IPS DF 6.9 (cell line): ENCODE data around the gene C17orf50.

ENCODE experiments used
- DNase-seq: peaks from one replicate; pipeline ENCODE4 v3.0.0-alpha.2; 2013; ENCODE audit warnings: low read depth, low spot score
- H3K27ac ChIP-seq: one replicate; pipeline ENCODE4 v1.5.1; 2013; ENCODE audit warnings: low read length, control low read depth
- H3K27me3 ChIP-seq: 2 replicates; pipeline ENCODE4 v1.6.1; 2013; ENCODE audit warnings: mild to moderate bottlenecking, low read length; ENCODE audit not compliant: control insufficient read depth, insufficient read depth
- H3K36me3 ChIP-seq: 2 replicates; pipeline ENCODE4 v1.6.1; 2013; ENCODE audit warnings: low read length; ENCODE audit not compliant: control insufficient read depth, insufficient read depth
- H3K4me1 ChIP-seq: 2 replicates; pipeline ENCODE4 v1.6.1; 2013; ENCODE audit warnings: low read length; ENCODE audit not compliant: control insufficient read depth, insufficient read depth
- H3K4me3 ChIP-seq: 2 replicates; pipeline ENCODE4 v1.5.1; 2013; ENCODE audit warnings: mild to moderate bottlenecking, low read length
- H3K9me3 ChIP-seq: 2 replicates; pipeline ENCODE4 v1.6.1; 2013; ENCODE audit warnings: low read length, inconsistent platforms; ENCODE audit not compliant: control insufficient read depth, insufficient read depth
- WGBS: extraction: QIAGEN DNeasy Blood & Tissue Kit; methylation state at CpG from one replicate; pipeline ENCODE4 v1.1.7; 2013; ENCODE audit warnings: mixed read lengths, missing lambda C conversion rate; ENCODE audit not compliant: insufficient read length, insufficient coverage; 5-methylcytosine and 5-hydroxymethylcytosine counted together

C17orf50 gene

DNA sequence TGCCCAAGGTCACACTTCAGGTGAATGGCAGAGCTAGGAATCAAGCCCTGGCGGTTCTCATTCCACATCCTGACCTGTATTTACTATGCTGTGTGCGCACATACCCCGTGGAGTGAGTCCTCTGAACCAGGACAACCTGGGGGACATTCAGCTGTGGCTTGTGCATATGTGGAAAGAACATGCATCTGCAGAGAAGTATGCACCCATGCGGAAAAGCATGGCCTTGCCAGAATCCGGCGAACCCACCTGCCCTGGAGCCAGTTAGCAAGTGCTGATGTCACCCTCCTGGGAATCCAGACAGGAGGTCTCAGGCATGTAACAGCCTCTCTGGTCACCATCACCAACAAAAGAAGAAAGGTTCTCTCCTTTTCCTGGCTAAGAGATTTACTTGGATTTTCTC lies 27.3 kb upstream of the C17orf50 start:
- WGBS = no CpG with 5 or more reads among the region's 6 CpGs
- Histone ChIP-seq H3K27me3 (no peaks in the 10 kb centered on the region), H3K4me1 (peaks cover 6% of the 10 kb centered on the region), H3K27ac (no peak overlapping the region), H3K36me3 (no peaks in the 10 kb centered on the region), H3K4me3 (no peak overlapping the region), H3K9me3 (no peaks in the 10 kb centered on the region)
- no peak for DNase-seq

DNA sequence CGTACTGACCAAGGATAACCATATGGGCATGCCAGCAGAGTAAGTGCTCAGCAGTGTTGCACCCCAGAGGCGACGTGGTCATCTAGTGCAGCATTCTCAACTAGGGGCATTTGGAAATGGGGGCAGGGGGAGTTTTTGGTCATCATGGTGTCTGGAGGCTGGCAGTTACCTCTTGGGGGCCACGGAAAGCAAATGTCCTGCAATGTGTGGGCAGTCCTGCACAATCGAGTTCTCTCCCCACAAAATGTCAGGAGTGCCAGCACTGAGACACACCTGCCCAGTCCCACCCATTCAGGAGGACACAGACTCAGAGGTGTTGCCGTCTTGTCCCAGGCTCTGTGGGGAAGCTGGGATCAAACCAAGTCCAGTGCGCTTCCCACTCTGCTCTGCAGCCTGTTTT lies 26.3 kb upstream of the C17orf50 start:
- Histone ChIP-seq H3K27me3 (no peaks in the 10 kb centered on the region; the same call in 1 of the 2 replicates), H3K4me3 (no peak overlapping the region), H3K36me3 (no peaks in the 10 kb centered on the region), H3K4me1 (peaks cover 4% of the 10 kb centered on the region), H3K9me3 (no peaks in the 10 kb centered on the region), H3K27ac (no peak overlapping the region)
- DNase-seq = no peak
- no CpG with 5 or more reads among the region's 7 CpGs for WGBS

DNA sequence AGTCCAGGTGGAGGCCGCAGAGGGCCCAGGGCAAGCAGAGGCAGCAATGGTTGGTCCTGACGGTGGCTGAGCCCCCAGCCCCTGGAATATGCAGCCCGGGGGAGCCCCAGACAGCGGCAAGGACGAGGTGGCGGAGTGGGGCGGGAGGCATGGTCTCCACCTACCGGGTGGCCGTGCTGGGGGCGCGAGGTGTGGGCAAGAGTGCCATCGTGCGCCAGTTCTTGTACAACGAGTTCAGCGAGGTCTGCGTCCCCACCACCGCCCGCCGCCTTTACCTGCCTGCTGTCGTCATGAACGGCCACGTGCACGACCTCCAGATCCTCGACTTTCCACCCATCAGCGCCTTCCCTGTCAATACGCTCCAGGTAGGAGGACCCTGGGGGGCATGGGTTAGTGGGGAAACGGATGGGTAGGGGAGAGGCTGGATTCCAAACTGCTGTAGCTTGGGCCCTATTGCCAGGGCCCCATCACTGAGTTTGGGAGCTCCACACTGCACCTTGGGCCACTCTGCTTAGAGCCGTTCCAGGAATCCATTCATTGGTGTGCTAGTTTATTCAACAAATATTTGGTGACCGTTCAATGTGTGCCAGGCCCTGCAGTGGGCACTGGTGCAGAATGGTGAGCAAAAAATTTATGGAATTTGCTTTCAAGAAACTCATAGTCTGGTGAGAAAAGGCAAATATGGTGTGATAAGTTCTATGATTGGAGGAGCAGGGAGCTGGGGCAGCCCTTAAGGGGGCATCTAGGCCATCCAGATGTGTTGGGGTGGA lies 25.5 kb upstream of the C17orf50 start:
- no CpG with 5 or more reads among the region's 29 CpGs for WGBS
- H3K9me3 ChIP-seq = no peaks in the 10 kb centered on the region
- H3K4me1 ChIP-seq = peaks cover 4% of the 10 kb centered on the region
- H3K27me3 ChIP-seq = peaks cover 6% of the 10 kb centered on the region; the same call in 1 of the 2 replicates
- H3K4me3 ChIP-seq = no peak overlapping the region
- no peak overlapping the region for H3K27ac ChIP-seq
- no peaks in the 10 kb centered on the region for H3K36me3 ChIP-seq
- no peak for DNase-seq

DNA sequence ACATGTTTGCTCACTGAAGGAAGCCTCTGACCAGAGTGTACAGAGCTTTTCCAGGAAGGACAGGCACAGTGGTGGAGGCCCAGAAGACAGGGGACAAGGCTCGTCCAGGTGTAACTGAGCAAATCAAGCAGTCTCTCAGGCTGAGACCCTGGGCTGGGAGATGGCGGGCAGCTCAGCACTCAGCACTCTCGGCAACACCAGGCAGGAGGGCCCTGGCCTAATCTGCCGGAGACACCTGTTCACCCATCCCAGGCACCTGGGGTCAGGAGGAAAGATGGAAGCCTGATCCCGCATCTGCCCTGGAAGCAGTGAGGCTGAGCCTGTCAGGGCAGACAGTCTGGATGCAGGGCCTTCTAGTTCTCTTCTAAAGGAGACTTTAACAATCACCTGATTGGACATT lies 24.5 kb upstream of the C17orf50 start:
- peaks cover 14% of the 10 kb centered on the region for H3K27me3 ChIP-seq
- DNase-seq = no peak
- no CpG with 5 or more reads among the region's 5 CpGs for WGBS
- H3K27ac ChIP-seq = no peak overlapping the region
- peaks cover 1% of the 10 kb centered on the region; the same call in 1 of the 2 replicates for H3K9me3 ChIP-seq
- H3K4me1 ChIP-seq = peaks cover 4% of the 10 kb centered on the region; the same call in 1 of the 2 replicates
- no peak overlapping the region for H3K4me3 ChIP-seq
- H3K36me3 ChIP-seq = no peaks in the 10 kb centered on the region

GRCh38 chr17:35738519-35739133 lies 22.1 kb upstream of the C17orf50 start:
- H3K27me3 ChIP-seq = peaks cover 22% of the 10 kb centered on the region
- no peak for DNase-seq

GRCh38 chr17:35740216-35740615 lies 20.5 kb upstream of the C17orf50 start:
- Histone ChIP-seq H3K27me3 (peaks cover 22% of the 10 kb centered on the region), H3K4me1 (peaks cover 6% of the 10 kb centered on the region), H3K27ac (no peak overlapping the region), H3K36me3 (no peaks in the 10 kb centered on the region), H3K4me3 (no peak overlapping the region), H3K9me3 (peaks cover 1% of the 10 kb centered on the region; the same call in 1 of the 2 replicates)
- WGBS = no CpG with 5 or more reads among the region's 7 CpGs
- no peak for DNase-seq

More at GRCh38 chr17:35738519-35739133, 22.1 kb upstream of the C17orf50 start:
- H3K4me3 ChIP-seq = no peak overlapping the region; the same call in 1 of the 2 replicates
- no peaks in the 10 kb centered on the region for H3K36me3 ChIP-seq
- peaks cover 5% of the 10 kb centered on the region for H3K4me1 ChIP-seq
- peaks cover 1% of the 10 kb centered on the region; the same call in 1 of the 2 replicates for H3K9me3 ChIP-seq
- no peak overlapping the region for H3K27ac ChIP-seq
- no CpG with 5 or more reads among the region's 5 CpGs for WGBS

GRCh38 chr17:35740997-35741931 lies 19.4 kb upstream of the C17orf50 start:
- H3K27me3 ChIP-seq = peaks cover 22% of the 10 kb centered on the region
- peaks cover 6% of the 10 kb centered on the region for H3K4me1 ChIP-seq
- DNase-seq = peak; percentile 41
- no peaks in the 10 kb centered on the region for H3K36me3 ChIP-seq
- H3K27ac ChIP-seq = no peak overlapping the region
- H3K4me3 ChIP-seq = peak overlapping the region; percentile 10; the same call in 1 of the 2 replicates
- peaks cover 1% of the 10 kb centered on the region; the same call in 1 of the 2 replicates for H3K9me3 ChIP-seq
- no CpG with 5 or more reads among the region's 73 CpGs for WGBS

DNA sequence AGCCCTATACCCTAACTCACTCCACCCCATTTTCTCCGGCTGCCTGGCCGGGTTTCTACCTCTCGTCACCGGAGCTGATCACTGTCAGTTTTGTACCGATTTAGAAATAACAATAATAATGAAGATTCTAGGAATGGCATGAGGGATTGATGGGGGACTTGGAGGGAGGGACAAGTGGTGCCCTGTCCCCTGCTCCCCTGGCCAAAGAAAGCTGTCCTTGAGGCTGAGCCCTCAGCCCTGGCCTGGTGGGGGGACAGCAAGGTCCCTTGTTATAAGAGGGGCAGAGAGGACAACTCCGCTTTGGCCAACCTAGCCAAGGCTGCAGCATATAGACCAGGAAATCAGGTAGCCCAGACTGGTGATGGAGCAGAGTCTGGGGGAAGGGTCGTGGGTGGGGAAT lies 18.2 kb upstream of the C17orf50 start:
- DNase-seq = no peak
- H3K4me1 ChIP-seq = peaks cover 6% of the 10 kb centered on the region
- H3K27ac ChIP-seq = no peak overlapping the region
- no peak overlapping the region for H3K4me3 ChIP-seq
- no peaks in the 10 kb centered on the region for H3K36me3 ChIP-seq
- peaks cover 1% of the 10 kb centered on the region; the same call in 1 of the 2 replicates for H3K9me3 ChIP-seq
- peaks cover 22% of the 10 kb centered on the region for H3K27me3 ChIP-seq
- no CpG with 5 or more reads among the region's 7 CpGs for WGBS

DNA sequence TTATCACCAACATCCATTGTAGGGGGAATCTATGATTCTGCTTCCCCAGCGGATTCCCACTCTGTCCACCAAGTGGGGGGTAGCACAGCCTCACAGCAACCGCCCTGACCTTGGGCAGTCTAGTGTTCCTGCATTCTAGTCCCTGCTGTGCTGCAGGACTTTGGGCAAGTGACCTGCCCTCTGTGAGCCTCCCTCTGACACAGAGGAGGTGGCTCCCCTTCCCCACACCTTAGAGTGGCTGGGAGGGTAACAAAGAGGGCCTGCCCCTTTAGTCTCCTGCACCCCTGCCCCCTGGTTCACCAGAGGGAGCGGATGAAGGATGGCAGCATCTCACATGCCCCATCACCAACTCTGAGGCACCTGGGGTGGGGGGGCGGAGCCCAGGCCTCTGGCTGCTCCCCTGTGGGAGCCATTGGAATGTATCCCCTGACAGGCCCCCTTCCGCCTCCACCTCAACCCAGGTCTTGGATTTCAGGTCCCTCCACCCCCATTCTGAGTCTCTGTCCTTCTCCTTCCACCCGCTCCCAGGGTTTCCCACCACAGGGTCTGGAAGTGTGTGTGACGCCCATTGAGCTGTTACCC lies 17.7 kb upstream of the C17orf50 start:
- H3K27ac ChIP-seq = no peak overlapping the region
- peaks cover 1% of the 10 kb centered on the region; the same call in 1 of the 2 replicates for H3K9me3 ChIP-seq
- peaks cover 22% of the 10 kb centered on the region for H3K27me3 ChIP-seq
- H3K4me1 ChIP-seq = peaks cover 6% of the 10 kb centered on the region
- no peak for DNase-seq
- H3K4me3 ChIP-seq = no peak overlapping the region
- no peaks in the 10 kb centered on the region for H3K36me3 ChIP-seq
- WGBS = no CpG with 5 or more reads among the region's 7 CpGs
